Astrocyte of the spinal cord (primary cell): ENCODE data around the gene PLK5.
"Not testable (repeated sequence)": the region's sequence is repeated elsewhere in the genome, so short reads cannot be mapped to it uniquely, and the experiment has no call there.

Source experiments
- DNase-seq: peaks from one replicate; pipeline ENCODE4 v3.0.0; 2011; ENCODE audit warnings: low read depth, low spot score
- H3K4me3 ChIP-seq: 2 replicates; pipeline ENCODE4 v1.5.1; 2011; ENCODE audit warnings: low read depth, mild to moderate bottlenecking, low read length, moderate library complexity
- in situ Hi-C: cut with HindIII; loops from 2 replicates; pipeline ENCODE4 v1.10.0; 2017; ENCODE audit warnings: low sequenced_read_pairs
- TF ChIP-seq, protein P1 (sequence below): IDR thresholded peaks from 2 replicates; pipeline ENCODE4 v1.5.1; 2012; ENCODE audit warnings: low read depth, mild to moderate bottlenecking, low read length, inconsistent platforms

PLK5 gene

DNA sequence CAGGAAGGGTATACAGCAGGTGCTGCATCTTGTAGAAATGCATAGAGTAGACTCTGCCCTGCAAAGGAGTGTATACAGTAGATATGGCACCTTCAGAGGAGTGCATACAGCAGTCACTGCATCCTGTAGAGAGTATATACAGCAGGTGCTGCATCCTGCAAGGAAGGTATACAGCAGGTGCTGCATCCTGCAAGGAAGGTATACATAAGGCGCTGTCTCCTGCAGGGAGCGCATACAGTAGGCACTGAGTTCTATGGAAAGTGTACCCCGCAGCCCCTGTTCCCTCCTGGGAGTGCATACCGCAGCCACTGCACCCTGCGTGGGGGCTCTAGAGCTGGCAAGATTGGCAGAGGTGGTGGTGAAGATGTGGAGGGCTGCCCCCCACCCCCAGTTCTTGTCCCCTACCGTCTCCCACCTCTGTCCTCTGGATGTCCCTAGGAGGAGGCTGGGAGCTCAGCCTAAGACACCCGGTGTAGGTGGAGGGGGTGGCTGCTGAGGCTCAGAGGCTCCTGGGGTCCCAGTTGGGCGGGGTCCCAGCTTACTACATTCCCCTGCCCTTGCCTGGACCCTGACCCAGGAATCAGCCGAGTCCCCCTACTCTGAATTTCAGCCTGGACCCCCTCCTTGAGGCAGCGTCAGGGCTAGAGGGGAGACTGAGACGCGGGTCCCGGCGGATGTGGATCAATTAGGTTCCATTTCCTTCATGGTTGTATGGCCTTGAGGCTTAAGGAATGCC lies 8.7 kb upstream of the PLK5 start:
- no peak for DNase-seq
- no peak overlapping the region for H3K4me3 ChIP-seq
- in situ Hi-C loops: no loop called here
- TF ChIP-seq, protein P1, sequence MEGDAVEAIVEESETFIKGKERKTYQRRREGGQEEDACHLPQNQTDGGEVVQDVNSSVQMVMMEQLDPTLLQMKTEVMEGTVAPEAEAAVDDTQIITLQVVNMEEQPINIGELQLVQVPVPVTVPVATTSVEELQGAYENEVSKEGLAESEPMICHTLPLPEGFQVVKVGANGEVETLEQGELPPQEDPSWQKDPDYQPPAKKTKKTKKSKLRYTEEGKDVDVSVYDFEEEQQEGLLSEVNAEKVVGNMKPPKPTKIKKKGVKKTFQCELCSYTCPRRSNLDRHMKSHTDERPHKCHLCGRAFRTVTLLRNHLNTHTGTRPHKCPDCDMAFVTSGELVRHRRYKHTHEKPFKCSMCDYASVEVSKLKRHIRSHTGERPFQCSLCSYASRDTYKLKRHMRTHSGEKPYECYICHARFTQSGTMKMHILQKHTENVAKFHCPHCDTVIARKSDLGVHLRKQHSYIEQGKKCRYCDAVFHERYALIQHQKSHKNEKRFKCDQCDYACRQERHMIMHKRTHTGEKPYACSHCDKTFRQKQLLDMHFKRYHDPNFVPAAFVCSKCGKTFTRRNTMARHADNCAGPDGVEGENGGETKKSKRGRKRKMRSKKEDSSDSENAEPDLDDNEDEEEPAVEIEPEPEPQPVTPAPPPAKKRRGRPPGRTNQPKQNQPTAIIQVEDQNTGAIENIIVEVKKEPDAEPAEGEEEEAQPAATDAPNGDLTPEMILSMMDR: no peak

DNA sequence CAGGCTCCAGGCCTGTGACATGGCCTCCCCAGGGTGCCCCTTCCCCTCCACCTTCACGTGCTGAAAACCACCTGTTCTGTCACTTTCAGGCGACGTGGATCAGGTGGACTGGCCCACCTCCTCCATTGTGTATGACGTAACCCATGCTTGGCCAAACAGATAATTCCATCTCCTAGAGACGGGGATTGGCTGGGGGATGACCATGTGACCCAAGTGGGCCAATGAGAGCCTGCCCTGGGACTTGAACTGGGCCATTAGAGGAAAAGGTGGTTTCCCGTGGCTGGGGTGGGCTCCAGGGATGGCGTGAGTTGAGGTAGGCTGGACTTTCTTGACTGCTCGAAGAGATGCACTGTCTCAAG lies 7.5 kb upstream of the PLK5 start:
- TF ChIP-seq, protein P1: no peak
- in situ Hi-C loops: no loop called here
- no peak for DNase-seq
- H3K4me3 ChIP-seq: no peak overlapping the region

DNA sequence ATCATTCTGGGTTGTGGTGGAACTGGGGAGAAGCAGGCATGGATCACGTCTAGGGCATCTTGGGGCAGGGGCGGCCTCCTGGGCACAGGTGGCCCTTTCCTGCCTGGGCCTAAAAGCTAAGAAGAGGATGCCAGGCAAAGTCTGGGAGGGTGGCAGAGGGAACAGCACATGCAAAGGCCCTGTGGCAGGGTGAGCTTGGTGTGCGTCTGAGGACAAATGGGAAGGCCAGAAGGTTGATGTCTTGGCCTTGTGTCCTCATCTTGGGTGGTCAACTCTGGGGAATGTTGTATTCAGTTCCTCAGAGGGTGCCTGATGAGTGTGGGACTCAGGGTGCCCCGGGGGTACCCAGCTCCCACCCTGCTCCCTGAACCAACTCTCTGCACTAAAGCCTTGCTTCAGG lies 5.4 kb upstream of the PLK5 start:
- in situ Hi-C loops: no loop called here
- no peak for DNase-seq
- no peak overlapping the region for H3K4me3 ChIP-seq
- TF ChIP-seq, protein P1: no peak

DNA sequence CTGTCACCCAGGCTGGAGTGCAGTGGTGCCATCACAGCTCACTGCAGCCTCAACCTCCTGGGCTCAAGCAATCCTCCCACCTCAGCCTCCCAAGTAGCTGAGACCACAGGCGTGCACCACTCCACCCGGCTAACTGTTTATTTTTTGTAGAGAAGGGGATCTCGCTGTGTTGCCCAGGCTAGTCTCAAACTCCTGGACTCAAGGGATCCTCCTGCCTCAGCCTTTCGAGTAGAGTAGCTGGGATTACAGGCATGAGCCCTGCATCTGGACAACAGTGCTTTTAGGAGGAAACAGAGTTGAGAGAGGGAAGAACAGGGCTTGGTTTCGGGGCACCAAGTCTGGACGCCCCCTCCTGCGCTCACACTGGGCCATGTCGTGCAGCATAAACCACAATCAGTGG lies 4.1 kb upstream of the PLK5 start:
- DNase-seq, in situ Hi-C loops, H3K4me3 ChIP-seq: not testable (repeated sequence)

DNA sequence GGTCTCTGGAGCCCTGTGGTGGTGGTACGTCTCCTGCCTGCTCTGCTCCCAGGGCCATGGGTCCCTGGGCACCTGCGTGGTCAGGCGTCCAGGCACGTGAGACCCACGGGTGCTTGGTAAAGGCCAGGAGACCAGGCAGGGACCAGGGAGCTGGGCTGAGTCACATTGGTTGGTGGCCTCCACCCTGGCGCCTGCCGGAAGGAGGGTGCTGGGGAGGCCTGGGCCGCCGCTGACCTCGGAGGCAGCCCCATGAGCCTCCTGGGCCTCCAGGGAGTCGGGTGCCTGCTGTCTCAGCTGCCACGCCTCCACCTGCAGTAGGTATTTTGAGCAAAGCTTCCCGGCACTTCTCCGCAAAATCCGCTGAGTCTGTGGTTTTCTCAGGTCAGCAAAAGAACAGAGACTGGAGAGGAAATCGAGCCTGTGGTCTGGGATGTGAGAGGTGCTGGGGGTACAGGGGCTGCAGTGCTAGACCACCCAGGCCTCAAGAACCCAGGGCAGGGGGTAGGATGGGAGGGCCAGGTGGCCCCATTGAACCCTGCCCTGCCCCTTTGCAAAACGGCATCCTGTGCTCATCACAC lies 3.6 kb upstream of the PLK5 start:
- DNase-seq: no peak
- in situ Hi-C loops: no loop called here
- H3K4me3 ChIP-seq: no peak overlapping the region
- TF ChIP-seq, protein P1: no peak

DNA sequence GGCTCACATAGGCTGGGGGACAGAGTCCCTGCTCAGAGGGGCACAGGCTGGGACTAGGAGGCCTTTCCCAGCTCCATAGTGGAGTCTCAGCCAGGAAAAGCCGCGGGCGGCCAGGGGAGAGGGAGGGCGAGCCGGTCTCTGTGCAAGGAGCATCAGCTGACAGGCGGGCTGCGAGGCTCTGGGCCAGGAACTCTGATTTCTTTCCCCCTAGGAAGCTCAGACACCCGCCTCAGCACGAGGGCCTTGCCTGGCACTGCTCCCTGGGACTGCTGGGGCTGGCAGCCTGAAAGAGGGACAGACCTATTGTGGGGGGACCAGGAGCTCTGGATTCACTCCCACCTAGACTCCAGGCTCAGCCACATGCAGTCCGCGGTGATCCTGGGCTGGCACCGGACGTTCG lies 2.2 kb upstream of the PLK5 start:
- no peak for DNase-seq
- H3K4me3 ChIP-seq: no peak overlapping the region
- in situ Hi-C loops: no loop called here
- TF ChIP-seq, protein P1: no peak

DNA sequence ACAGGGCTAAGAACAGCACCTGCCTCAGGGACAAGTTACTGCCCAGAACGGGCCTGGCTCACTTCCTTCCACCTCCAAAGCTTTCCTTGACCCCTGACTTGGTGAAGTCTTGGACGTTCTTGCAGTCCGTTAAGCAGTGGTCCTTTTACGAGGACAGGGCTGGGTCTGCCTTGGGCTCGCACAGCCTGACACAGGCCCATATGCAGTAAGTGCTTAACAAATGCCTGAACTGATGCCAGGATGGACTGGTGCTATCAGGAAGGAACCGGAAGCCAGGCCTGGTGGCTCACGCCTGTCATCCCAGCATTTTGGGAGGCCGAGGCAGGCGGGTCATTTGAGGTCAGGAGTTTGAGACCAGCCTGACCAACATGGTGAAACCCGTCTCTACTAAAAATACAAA lies 1.8 kb upstream of the PLK5 start:
- in situ Hi-C loops: no loop called here

More for the DNA sequence above, 1.8 kb upstream of the PLK5 start:
- TF ChIP-seq, protein P1: no peak
- DNase-seq: no peak
- no peak overlapping the region for H3K4me3 ChIP-seq
